Superior temporal gyrus (tissue), 1 donor: Measurements from ENCODE around the gene BMERB1.
A peak's percentile ranks its signal among the peaks of the same experiment; 100 is the strongest.
"Not testable (repeated sequence)": the region's sequence is repeated elsewhere in the genome, so short reads cannot be mapped to it uniquely, and the experiment has no call there.

ENCODE experiments used
- DNase-seq: peaks from one replicate; pipeline ENCODE4 v3.0.0-alpha.2; 2016; ENCODE audit errors: extremely low spot score

BMERB1 gene

DNA sequence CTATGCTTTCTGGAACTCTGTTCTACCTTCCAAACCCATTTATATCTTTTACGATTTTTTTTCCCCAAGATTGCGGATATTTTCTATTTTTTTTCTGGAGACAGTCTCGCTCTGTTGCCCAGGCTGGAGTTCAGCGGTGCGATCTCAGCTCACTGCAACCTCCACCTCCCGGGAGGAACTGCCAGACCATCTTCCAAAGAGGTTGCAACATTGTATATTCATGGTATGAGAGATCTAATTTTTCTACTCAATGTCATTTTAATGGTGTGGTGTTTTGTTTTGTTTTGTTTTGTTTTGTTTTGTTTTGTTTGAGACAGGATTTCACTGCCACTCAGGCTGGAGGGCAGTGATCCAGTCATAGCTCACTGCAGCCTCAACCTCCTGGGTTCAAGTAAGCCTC is 8.5 kb upstream of the BMERB1 start:
- DNase-seq = no peak

GRCh38 chr16:15426796-15427195 is 7.6 kb upstream of the BMERB1 start:
- DNase-seq = no peak

- peak; percentile 87 for DNase-seq
Observed at GRCh38 chr16:15427648-15428239, 6.6 kb upstream of the BMERB1 start.

DNA sequence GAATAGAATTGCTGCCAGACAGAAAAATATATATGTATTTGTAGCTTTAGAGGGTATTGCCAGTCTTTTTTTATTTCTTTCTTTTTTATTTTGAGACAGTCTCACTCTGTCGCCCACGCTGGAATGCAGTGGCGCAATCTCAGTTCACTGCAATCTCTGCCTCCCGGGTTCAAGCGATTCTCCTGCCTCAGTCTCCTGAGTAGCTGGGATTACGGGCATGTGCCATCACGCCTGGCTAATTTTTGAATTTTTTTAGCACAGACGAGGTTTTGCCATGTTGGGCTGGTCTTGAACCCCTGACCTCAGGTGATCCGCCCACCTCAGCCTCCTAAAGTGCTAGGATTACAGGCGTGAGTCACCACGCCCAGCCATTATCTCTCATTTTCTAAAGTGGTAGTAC is 3.5 kb upstream of the BMERB1 start:
- not testable (repeated sequence) for DNase-seq

DNA sequence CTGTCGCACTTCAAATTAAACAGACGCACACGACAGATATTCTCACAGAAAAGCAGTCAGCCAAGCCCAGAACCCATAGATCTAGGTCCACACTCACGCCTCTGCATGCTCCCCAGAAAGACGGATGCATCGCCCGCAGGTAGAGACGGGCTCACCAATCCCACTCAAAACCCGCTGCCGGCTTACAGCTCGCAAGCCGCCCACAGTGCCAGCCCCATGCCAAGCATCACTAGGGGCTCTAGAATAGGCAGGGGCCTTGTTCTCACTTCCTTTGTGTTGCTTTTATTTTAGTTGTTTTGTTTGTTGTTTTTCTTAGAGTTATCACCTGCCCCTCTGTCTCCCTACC is 336 bp upstream of the BMERB1 start:
- peak; percentile 84 for DNase-seq

GRCh38 chr16:15435216-15435864 is 952 bp downstream of the BMERB1 start:
- DNase-seq = peak; percentile 15

GRCh38 chr16:15439102-15439501 is 4.7 kb downstream of the BMERB1 start:
- DNase-seq = no peak

GRCh38 chr16:15439521-15439920 is 5.1 kb downstream of the BMERB1 start:
- no peak for DNase-seq

- DNase-seq = no peak
Observed at GRCh38 chr16:15440852-15441251, 6.5 kb downstream of the BMERB1 start.

DNA sequence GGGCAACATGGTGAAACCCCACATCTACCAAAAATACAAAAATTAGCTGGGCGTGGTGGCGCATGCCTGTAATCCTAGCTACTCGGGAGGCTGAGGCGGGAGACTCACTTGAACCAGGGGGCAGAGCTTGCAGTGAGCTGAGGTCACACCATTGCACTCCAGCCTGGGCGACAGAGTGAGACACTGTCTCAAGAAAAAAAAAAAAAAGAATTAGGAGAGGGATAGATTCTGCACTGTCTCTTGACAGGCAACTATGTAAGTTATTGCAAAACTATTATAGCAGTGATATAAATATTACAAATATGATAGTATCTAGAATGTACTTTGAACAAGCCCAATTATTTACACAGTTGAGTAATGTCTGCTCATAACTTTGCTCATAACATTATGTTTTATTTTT is 7.8 kb downstream of the BMERB1 start:
- DNase-seq = not testable (repeated sequence)

GRCh38 chr16:15443753-15444152 is 9.4 kb downstream of the BMERB1 start:
- no peak for DNase-seq

- no peak for DNase-seq
Observed at GRCh38 chr16:15444264-15444663, 9.9 kb downstream of the BMERB1 start.

GRCh38 chr16:15445450-15445849 is 11.1 kb downstream of the BMERB1 start:
- no peak for DNase-seq

DNA sequence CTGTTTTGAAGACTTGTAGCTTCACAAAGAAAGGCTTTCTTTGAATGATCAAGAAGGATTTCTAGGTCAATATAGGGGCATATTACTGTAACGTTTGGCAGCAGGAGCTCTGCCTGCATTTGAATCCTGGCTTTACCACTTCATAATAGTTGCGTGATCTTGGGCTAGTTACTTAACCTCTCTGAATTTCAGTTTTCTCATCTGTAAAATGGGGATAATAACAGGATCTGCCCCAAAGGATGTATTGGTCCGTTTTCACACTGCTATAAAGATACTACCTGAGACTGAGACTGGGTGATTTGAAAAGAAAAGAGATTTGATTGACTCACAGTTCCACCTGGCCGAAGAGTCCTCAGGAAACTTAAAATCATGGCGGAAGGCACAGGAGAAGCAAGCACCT is 12.5 kb downstream of the BMERB1 start:
- DNase-seq = no peak

DNA sequence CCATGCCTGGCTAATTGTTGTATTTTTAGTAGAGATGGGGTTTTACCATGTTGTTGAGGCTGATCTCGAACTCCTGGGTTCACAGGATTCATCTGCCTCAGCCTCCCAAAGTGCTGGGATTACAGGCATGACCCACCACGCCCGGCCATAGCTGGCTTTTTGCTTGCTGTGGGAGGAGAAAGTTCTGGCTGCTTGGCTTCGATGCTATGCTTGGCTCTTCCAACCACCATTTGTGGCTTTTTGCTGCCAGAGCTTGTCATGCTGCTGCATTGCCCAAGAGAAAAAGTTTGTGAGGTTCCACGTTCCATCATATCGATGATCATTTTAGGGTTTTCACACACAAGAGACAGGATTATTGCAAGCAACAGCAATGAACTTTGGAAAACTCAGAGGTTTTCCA is 16.2 kb downstream of the BMERB1 start:
- DNase-seq = no peak

GRCh38 chr16:15451098-15451731 is 16.8 kb downstream of the BMERB1 start:
- no peak for DNase-seq

- no peak for DNase-seq
Observed at GRCh38 chr16:15452246-15452855, 18.0 kb downstream of the BMERB1 start.

GRCh38 chr16:15453296-15453695 is 18.9 kb downstream of the BMERB1 start:
- DNase-seq = not testable (repeated sequence)

DNA sequence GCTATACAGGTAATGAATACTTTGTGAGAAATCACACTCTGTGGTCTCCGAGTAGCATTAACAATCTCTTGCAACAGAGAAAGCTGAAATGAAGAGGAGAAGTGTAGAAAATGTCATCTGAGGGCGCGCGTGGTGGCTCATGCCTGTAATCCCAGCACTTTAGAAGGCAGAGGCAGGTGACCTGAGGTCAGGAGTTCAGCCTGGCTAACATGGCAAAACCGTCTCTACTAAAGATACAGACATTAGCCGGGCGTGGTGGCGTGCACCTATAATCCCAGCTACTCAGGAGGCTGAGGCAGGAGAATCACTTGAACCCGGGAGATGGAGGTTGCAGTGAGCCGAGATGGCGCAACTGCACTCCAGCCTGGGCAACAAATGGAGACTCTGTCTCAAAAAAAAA is 20.5 kb downstream of the BMERB1 start:
- DNase-seq = not testable (repeated sequence)

- DNase-seq = no peak
Observed at GRCh38 chr16:15457400-15457799, 23.0 kb downstream of the BMERB1 start.

DNA sequence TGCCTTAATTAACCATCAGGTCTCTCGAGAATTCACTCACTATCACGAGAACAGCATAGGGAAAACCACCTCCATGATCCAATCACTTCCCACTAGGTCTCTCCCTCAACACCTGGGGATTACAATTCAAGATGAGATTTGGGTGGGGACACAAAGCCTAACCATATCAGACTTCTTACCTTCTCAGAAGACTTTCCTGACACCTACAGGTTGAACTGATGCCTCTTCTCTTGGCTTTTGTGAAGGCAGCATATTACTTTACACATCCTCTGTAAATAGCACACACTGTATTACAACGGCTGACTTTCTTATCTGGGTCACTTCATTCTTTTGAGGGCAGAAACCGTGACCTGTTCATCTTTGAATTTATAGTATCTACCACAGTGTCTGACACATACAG is 23.6 kb downstream of the BMERB1 start:
- DNase-seq = no peak

GRCh38 chr16:15459791-15460190 is 25.4 kb downstream of the BMERB1 start:
- no peak for DNase-seq

DNA sequence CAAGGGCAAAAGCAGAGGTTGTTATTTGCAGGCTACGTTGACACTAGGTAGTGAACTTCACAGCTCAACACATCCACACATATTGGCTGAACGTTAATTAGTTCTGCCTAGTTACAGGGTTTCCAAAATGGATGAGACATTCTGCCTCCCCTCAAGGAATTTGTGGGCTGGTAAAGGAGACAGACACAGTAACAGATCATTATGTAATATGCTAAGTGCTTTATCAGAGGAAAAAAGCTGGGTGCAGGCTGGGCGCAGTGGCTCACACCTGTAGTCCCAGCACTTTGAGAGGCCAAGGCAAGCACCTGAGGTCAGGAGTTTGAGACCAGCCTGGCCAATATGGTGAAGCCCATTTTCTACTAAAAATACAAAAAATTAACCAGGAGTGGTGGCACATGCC is 26.2 kb downstream of the BMERB1 start:
- peak; percentile 18 for DNase-seq
